Caco-2 (cell line): ENCODE data around the gene KRT35. TPM values are rescaled to one million over a fixed set of nuclear protein-coding genes. Genes with fewer than 3 reads are reported as not detected.
A peak's percentile ranks its signal among the peaks of the same experiment; 100 is the strongest.

ENCODE experiments used
- BruUV-seq: library from RNA; stranded (reverse); fragments of 400-500 nt; replicated peaks from 2 replicates; lab custom pipeline; 2021; lab: Mats Ljungman, UMichigan
- CTCF ChIA-PET: fragments of 300-600 bp; sonication (Branson Sonifier 250); formaldehyde crosslinking; loops from one replicate; lab custom pipeline; 2022; ENCODE audit warnings: antibody characterized with exemption; lab: Charles Lee
- POLR2A ChIA-PET: fragments of 300-600 bp; sonication (Branson Sonifier 250); formaldehyde crosslinking; loops from one replicate; lab custom pipeline; 2022; ENCODE audit warnings: antibody characterized with exemption; lab: Charles Lee
- DNase-seq, 2 experiments: peaks; one replicate each; pipeline versions ENCODE4 v3.0.0 to v3.0.0-alpha.2; 2020 to 2022
- H3K27me3 ChIP-seq: replicated peaks from 2 replicates; pipeline ENCODE4 v1.6.0; 2011; ENCODE audit warnings: low read length; ENCODE audit not compliant: control insufficient read depth, insufficient read depth
- H3K36me3 ChIP-seq: 2 replicates; pipeline ENCODE4 v1.5.1; 2011; ENCODE audit warnings: low read length; ENCODE audit not compliant: control insufficient read depth, insufficient read depth
- H3K4me1 ChIP-seq: fragments of 250-450 bp; sonication (Bioruptor Pico); 2 replicates; pipeline ENCODE4 v1.5.1; 2020; ENCODE audit warnings: mild to moderate bottlenecking
- H3K4me3 ChIP-seq: 2 replicates; pipeline ENCODE4 v1.5.1; 2011; ENCODE audit warnings: low read depth, mild to moderate bottlenecking, control low read depth, low read length
- H3K9me3 ChIP-seq: fragments of 250-450 bp; sonication (Bioruptor Pico); 2 replicates; pipeline ENCODE4 v1.5.1; 2020; ENCODE audit warnings: mild to moderate bottlenecking, moderate library complexity
- H3K27ac Mint-ChIP-seq: one replicate; pipeline ENCODE4 v1.8.0; 2022; ENCODE audit warnings: mixed read lengths; ENCODE audit not compliant: unreplicated experiment
- H3K27me3 Mint-ChIP-seq: one replicate; pipeline ENCODE4 v1.8.0; 2022; ENCODE audit warnings: mixed read lengths; ENCODE audit not compliant: insufficient read depth, unreplicated experiment
- H3K36me3 Mint-ChIP-seq: one replicate; pipeline ENCODE4 v1.8.0; 2022; ENCODE audit warnings: mild to moderate bottlenecking, mixed read lengths; ENCODE audit not compliant: insufficient read depth, unreplicated experiment
- H3K4me1 Mint-ChIP-seq: one replicate; pipeline ENCODE4 v1.8.0; 2022; ENCODE audit warnings: low read depth, mixed read lengths; ENCODE audit not compliant: unreplicated experiment
- H3K4me3 Mint-ChIP-seq: one replicate; pipeline ENCODE4 v1.8.0; 2022; ENCODE audit warnings: mild to moderate bottlenecking, moderate library complexity, mixed read lengths; ENCODE audit not compliant: unreplicated experiment
- H3K9me3 Mint-ChIP-seq: one replicate; pipeline ENCODE4 v1.8.0; 2022; ENCODE audit warnings: mixed read lengths; ENCODE audit not compliant: unreplicated experiment
- intact Hi-C: fragments of 100-400 bp; cut with micrococcal nuclease; formaldehyde crosslinking; loops from one replicate; pipeline ENCODE4 v1.10.0; 2022; ENCODE audit not compliant: unreplicated experiment
- total RNA-seq: library from RNA; stranded (reverse); gene quantifications from 2 replicates; pipeline ENCODE4 v1.2.3, GENCODE V29; 2022
- TF ChIP-seq, protein P1 (sequence below), 2 experiments: fragments of 200-600 bp in 1 of 2; IDR thresholded peaks; 1 replicate in 1 of 2; 2 replicates in 1 of 2; pipeline versions ENCODE4 v1.5.1 to v1.8.0; 2011 to 2022; ENCODE audit warnings: antibody characterized with exemption in 1 of 2, control low read depth in 1 of 2, inconsistent platforms in 1 of 2, low read depth in 1 of 2, low read length in 1 of 2, mild to moderate bottlenecking in 1 of 2, moderate library complexity in 1 of 2; ENCODE audit not compliant: insufficient read depth in 1 of 2, severe bottlenecking in 1 of 2, unreplicated experiment in 1 of 2

KRT35 gene
- total RNA-seq, 1 experiment from 2014 or later = not detected

DNA sequence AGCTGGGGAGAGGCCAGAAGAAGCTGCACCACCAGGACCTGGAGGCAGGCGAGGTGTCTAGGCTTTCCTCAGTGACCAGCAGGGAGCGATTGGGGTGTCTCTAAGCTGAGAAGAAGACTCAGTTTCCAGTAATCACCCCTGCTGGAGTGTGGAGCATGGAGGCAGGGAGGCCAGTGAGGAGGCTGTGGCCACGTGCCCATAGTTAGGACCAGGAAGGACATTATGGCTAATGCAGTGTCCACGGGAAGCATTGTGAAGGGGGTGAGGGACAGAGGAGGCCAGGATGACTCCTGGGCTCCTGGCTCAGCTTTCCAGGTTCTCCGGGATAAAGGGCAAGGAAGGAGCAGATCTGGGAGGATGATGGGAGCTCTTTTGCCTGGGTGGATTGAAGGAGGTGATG lies 18.8 kb upstream of the KRT35 start:
- Histone ChIP-seq H3K36me3 (no peaks in the 10 kb centered on the region), H3K4me1 (no peaks in the 10 kb centered on the region; the same call in 1 of the 2 replicates), H3K27me3 (no peaks in the 10 kb centered on the region), H3K4me3 (no peak overlapping the region), H3K9me3 (no peaks in the 10 kb centered on the region)
- Mint-ChIP-seq H3K36me3 (no peaks in the 10 kb centered on the region), H3K27me3 (no peaks in the 10 kb centered on the region), H3K27ac (no peak overlapping the region), H3K4me3 (no peak overlapping the region), H3K9me3 (no peaks in the 10 kb centered on the region), H3K4me1 (peaks cover 6% of the 10 kb centered on the region)
- intact Hi-C loops = loop anchor here (10.0 kb wide), 1 partner anchor 175 kb away; no protein-coding TSS in a partner anchor
- no TSS peak for BruUV-seq
- CTCF ChIA-PET = no interaction called here
- TF ChIP-seq, protein P1, sequence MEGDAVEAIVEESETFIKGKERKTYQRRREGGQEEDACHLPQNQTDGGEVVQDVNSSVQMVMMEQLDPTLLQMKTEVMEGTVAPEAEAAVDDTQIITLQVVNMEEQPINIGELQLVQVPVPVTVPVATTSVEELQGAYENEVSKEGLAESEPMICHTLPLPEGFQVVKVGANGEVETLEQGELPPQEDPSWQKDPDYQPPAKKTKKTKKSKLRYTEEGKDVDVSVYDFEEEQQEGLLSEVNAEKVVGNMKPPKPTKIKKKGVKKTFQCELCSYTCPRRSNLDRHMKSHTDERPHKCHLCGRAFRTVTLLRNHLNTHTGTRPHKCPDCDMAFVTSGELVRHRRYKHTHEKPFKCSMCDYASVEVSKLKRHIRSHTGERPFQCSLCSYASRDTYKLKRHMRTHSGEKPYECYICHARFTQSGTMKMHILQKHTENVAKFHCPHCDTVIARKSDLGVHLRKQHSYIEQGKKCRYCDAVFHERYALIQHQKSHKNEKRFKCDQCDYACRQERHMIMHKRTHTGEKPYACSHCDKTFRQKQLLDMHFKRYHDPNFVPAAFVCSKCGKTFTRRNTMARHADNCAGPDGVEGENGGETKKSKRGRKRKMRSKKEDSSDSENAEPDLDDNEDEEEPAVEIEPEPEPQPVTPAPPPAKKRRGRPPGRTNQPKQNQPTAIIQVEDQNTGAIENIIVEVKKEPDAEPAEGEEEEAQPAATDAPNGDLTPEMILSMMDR (IDR thresholded peaks at IDR 0.05; ENCODE audit: insufficient read depth in 1 of 2, low read depth in 1 of 2, low read length in 1 of 2, severe bottlenecking in 1 of 2, unreplicated experiment in 1 of 2) = no peak
- no peak for DNase-seq
- POLR2A ChIA-PET = no interaction called here

DNA sequence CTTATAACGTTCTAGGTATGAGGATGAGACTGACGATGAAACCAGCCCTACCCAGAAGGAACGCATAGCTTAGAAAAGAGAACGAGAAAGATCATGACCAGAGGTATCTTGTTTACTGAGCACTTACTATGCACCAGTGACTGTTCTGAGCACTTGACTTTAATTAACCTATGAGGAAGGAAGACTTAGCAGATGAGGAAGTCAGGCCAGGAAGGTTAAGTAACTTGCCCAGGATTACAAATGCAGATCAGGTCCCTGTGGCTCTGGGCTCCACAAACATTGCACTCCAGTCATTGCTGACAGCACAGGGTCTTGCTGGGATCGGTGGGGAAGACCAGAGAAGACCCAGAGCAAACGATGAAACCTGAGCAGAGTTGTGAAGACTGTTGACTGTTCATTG lies 17.3 kb upstream of the KRT35 start:
- ChIA-PET POLR2A (no interaction called here), CTCF (interaction anchor here (0.5 to 2.2 kb wide), 2 partner anchors 51 to 293 kb away, joined by 3 to 7 read pairs; no protein-coding TSS in a partner anchor)
- no peak overlapping the region for H3K4me3 ChIP-seq
- H3K4me3 Mint-ChIP-seq = no peak overlapping the region
- no peaks in the 10 kb centered on the region for H3K27me3 Mint-ChIP-seq
- BruUV-seq = no TSS peak
- no peaks in the 10 kb centered on the region for H3K27me3 ChIP-seq
- no peak for DNase-seq
- H3K4me1 ChIP-seq = no peaks in the 10 kb centered on the region; the same call in 1 of the 2 replicates
- H3K36me3 ChIP-seq = no peaks in the 10 kb centered on the region
- H3K27ac Mint-ChIP-seq = no peak overlapping the region
- no peaks in the 10 kb centered on the region for H3K9me3 Mint-ChIP-seq
- TF ChIP-seq, protein P1 (IDR thresholded peaks at IDR 0.05; ENCODE audit: insufficient read depth in 1 of 2, low read depth in 1 of 2, low read length in 1 of 2, severe bottlenecking in 1 of 2, unreplicated experiment in 1 of 2) = no peak
- H3K9me3 ChIP-seq = no peaks in the 10 kb centered on the region
- peaks cover 6% of the 10 kb centered on the region for H3K4me1 Mint-ChIP-seq
- no peaks in the 10 kb centered on the region for H3K36me3 Mint-ChIP-seq
- intact Hi-C loops = loop anchor here (10.0 kb wide), 1 partner anchor 173 kb away; no protein-coding TSS in a partner anchor

DNA sequence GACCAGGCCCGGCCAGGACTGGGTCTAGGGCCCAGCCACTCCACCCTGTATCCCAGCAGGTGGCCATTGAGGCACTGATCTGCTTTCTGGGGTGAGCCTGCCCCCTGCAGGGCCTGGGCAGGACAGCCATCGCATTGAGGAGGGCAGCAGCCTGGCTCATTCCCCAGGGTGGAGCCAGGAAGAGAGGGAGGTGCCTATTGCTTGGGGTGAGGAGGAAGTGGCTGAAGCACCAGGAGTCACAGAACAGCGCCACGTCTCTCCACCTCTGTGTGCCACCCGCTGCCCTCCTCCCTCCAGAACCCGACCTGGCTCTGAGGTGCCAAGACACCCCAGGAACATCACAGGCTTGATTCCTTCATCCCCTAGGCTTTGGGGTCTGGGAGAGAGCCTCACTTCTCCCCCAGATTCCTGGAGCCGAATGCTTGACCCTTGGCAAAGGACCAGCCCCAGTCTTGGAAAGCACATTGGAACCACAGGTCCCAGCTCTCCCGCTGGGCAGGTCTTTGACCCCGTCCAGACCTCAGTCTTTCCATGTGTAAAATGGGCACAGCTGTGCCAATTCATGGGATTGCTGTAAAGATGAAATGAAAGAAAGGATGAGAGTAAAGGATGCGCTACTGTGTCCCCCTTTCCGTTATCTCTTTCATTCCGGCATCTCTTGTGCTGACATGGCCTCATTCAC lies 16.0 kb upstream of the KRT35 start:
- intact Hi-C loops = loop anchor here (10.0 kb wide), 1 partner anchor 172 kb away; no protein-coding TSS in a partner anchor
- Histone ChIP-seq H3K4me3 (no peak overlapping the region), H3K4me1 (no peaks in the 10 kb centered on the region; the same call in 1 of the 2 replicates), H3K9me3 (no peaks in the 10 kb centered on the region), H3K27me3 (no peaks in the 10 kb centered on the region), H3K36me3 (no peaks in the 10 kb centered on the region)
- Mint-ChIP-seq H3K36me3 (no peaks in the 10 kb centered on the region), H3K27me3 (no peaks in the 10 kb centered on the region), H3K4me3 (no peak overlapping the region), H3K9me3 (no peaks in the 10 kb centered on the region), H3K27ac (no peak overlapping the region), H3K4me1 (peaks cover 6% of the 10 kb centered on the region)
- DNase-seq = peak; percentile 76 to 79
- ChIA-PET CTCF (interaction anchor here (0.6 to 2.2 kb wide), 3 partner anchors 52 to 148 kb away, joined by 3 to 7 read pairs (median 5); no protein-coding TSS in a partner anchor), POLR2A (no interaction called here)
- TF ChIP-seq, protein P1 (IDR thresholded peaks at IDR 0.05; ENCODE audit: insufficient read depth in 1 of 2, low read depth in 1 of 2, low read length in 1 of 2, severe bottlenecking in 1 of 2, unreplicated experiment in 1 of 2) = peak; percentile 61 to 64
- no TSS peak for BruUV-seq
